Regular cardiac myocyte (primary cell): ENCODE data around the gene RBM3. TPM values are rescaled to one million over a fixed set of nuclear protein-coding genes. Genes with fewer than 3 reads are reported as not detected.

Experiments used
- total RNA-seq: library from RNA; depleted of rRNA; stranded (reverse); fragments of >200 nt; gene quantifications from 2 replicates; pipeline ENCODE4 v1.2.3, GENCODE V29; 2014

The RBM3 gene
- 45.4 and 78.6 TPM in 2 replicates for total RNA-seq

DNA sequence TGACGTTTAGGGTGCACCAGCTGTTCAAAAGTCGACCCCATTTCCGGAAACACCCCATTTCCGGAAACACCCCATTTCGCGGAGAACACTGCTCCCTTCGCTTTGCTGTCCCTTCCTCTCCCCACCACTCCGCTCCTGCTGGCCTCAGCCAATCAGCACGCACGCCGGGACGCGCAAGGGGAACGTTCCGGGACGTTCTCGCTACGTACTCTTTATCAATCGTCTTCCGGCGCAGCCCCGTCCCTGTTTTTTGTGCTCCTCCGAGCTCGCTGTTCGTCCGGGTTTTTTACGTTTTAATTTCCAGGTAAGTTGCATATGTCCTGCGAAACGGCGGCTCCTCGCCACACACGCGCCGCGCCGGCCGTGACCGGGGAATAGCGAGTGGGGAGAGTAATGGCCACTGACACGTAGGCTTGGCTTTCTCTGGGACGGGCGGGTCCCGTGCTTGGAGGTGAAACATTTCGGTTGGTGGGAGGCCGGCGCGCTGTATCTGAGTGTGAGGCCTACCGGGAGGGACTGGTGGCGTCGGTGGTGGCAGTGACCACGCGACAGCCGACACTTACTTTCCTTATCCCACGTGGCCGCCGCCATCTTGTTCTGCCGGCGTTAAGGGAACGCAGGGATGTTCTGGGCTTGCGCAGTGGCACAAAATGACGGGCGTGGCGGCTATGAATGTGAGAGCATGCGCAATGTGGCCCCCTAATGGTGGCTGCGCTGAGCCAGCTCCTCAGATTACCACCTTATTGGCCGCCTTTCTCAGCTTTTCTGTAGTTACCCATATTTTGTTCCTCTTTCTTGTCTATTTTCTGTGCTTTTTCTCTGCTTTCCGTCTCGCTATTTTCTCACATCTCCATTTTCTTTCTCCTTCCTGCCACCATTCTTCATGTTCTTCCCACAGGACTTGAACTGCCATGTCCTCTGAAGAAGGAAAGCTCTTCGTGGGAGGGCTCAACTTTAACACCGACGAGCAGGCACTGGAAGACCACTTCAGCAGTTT is at the start of gene RBM3:
Gene RBM3 (plus strand): TSS at position 215 of the 997 bp plus-strand sequence. CDS start 697 bp downstream, at position 912.

DNA sequence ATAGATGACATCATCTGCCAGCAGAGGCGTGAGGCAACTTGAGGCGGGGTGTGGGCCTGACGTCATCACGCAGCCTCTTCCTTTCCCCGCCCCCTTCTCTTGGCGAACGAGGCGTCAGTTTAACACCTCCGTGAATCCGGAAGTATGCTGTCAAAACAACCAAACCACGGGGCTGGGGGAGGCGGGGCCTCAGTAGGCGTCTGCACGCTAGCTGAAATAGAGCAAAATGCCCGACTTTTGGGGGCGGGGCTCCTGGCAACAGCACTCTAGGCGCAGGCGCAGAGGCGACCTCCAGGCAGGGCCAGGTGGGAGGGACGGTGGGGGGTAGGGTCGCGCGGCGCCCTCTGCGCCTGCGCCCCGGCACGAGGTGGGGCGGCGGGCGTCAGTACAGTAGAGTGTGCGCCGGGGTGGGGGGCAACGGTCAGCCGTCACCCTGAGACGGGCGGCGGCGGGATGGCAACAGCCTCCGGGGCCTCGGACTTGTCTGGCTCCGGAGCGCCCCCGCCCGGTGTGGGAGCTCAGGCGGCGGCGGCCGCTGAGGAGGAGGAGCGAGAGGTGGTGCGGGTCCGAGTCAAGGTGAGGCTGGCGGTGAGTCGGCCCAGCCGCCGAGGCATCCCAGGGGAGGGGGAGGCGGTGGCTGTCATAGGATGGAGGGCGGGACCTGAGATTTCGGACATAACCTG is 34.8 kb upstream of the RBM3 start, which contains the start of gene TBC1D25:
Gene TBC1D25 (plus strand): TSS at position 370 of the 683 bp plus-strand sequence. CDS start 84 bp downstream, at position 454.

DNA sequence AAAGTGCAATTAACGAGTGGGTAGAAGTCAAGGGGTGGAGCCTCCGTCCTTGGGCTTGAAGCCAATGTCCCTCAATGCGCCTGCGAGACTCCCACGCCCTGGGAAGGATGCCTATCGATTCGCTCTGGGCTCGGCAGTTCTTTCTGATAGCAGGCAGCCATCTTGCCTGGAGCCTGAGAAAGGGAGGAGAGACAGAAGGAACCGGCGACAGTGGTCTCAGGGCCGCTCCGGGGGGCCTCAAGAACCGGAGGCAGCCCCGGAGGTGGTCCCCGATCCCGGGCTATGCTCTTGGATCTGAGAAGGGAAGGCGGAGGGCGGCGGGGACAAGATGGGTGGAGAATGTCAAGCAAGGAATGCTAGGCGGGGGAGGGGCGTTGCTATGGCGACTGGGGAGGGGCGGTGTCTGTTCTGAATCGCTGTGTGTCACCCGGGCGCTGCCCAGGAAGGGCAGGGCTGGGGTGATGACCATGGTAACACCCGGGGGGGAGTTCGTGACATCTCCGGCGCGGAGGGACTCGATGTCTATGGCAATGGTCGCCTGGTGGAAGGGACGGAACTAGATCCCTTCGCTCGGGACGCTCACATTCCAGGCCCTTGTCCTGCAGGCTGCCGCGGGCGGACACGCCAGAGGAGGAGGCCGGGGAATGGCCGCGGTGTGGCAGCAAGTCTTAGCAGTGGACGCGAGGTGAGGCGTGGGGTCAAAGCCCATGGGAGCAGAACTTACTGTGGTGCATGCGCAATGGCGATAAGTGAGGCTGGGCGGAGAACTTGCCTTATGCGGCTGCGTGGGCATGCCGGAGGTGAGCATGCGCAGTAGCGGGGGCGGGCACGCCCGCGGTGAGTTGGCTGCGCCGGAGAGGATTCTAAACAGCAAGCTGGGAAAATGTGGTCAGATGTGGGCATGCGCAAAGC is 23.3 kb downstream of the RBM3 start, which contains the start of gene WDR13:
Gene WDR13 (plus strand): TSS at position 140 of the 912 bp plus-strand sequence. CDS start 505 bp downstream, at position 645.

Other genes starting within 250 kb of the RBM3 start
- gene SSX3, start 217.8 kb upstream of the RBM3 start, total RNA-seq: not detected in 2 replicates
- not detected in 2 replicates for gene SSX4, start 190.9 kb upstream of the RBM3 start, total RNA-seq
- gene SSX4B, start 162.5 kb upstream of the RBM3 start, total RNA-seq: not detected in 2 replicates
- gene SLC38A5, start 104.2 kb upstream of the RBM3 start, total RNA-seq: 53.8 and 59.6 TPM in 2 replicates
- gene FTSJ1, start 98.3 kb upstream of the RBM3 start, total RNA-seq: 48.5 and 67.1 TPM in 2 replicates
- 6.3 and 7.6 TPM in 2 replicates for gene PORCN, start 65.5 kb upstream of the RBM3 start, total RNA-seq
- gene EBP, start 52.7 kb upstream of the RBM3 start, total RNA-seq: 23.4 and 76.1 TPM in 2 replicates
- 3.7 and 6.1 TPM in 2 replicates for gene TBC1D25, start 34.8 kb upstream of the RBM3 start, total RNA-seq
- 73.3 and 77.3 TPM in 2 replicates for gene WDR13, start 23.0 kb downstream of the RBM3 start, total RNA-seq
- gene WAS, start 109.3 kb downstream of the RBM3 start, total RNA-seq: 0.28 TPM in 1 of 2 replicates, not detected in the other
- 1.4 and 10.5 TPM in 2 replicates for gene SUV39H1, start 122.2 kb downstream of the RBM3 start, total RNA-seq
- not detected in 2 replicates for gene GLOD5, start 187.3 kb downstream of the RBM3 start, total RNA-seq
- not detected in 2 replicates for gene GATA1, start 212.1 kb downstream of the RBM3 start, total RNA-seq
- 21.7 and 34.1 TPM in 2 replicates for gene HDAC6, start 227.6 kb downstream of the RBM3 start, total RNA-seq